SKM-1 (cell line): ENCODE results near the gene VOPP1.

ENCODE experiments used
- DNase-seq: peaks from one replicate; lab custom pipeline; 2025; ENCODE audit not compliant: unreplicated experiment; lab: John Stamatoyannopoulos, UW

Gene VOPP1

GRCh38 chr7:55534262-55534915 lies 37.9 kb downstream of the VOPP1 start:
- DNase-seq: peak; percentile 93

GRCh38 chr7:55533729-55534080 lies 38.6 kb downstream of the VOPP1 start:
- DNase-seq: no peak

GRCh38 chr7:55533050-55533728 lies 39.1 kb downstream of the VOPP1 start:
- peak; percentile 75 for DNase-seq

- DNase-seq: no peak
Observed at GRCh38 chr7:55532150-55532917, 40.0 kb downstream of the VOPP1 start.

- DNase-seq: no peak
Observed at GRCh38 chr7:55531536-55531935, 40.8 kb downstream of the VOPP1 start.

GRCh38 chr7:55527307-55527706 lies 45.0 kb downstream of the VOPP1 start:
- DNase-seq: no peak

- DNase-seq: no peak
Observed at GRCh38 chr7:55526770-55527169, 45.5 kb downstream of the VOPP1 start.

- DNase-seq: no peak
Observed at GRCh38 chr7:55526329-55526728, 46.0 kb downstream of the VOPP1 start.

- DNase-seq: no peak
Observed at GRCh38 chr7:55524558-55525310, 47.6 kb downstream of the VOPP1 start.

GRCh38 chr7:55523366-55523765 lies 48.9 kb downstream of the VOPP1 start:
- no peak for DNase-seq

GRCh38 chr7:55521917-55522902 lies 50.1 kb downstream of the VOPP1 start:
- no peak for DNase-seq

- no peak for DNase-seq
Observed at GRCh38 chr7:55521512-55521911, 50.8 kb downstream of the VOPP1 start.

GRCh38 chr7:55520426-55521140 lies 51.7 kb downstream of the VOPP1 start:
- DNase-seq: no peak

GRCh38 chr7:55518836-55519235 lies 53.5 kb downstream of the VOPP1 start:
- DNase-seq: no peak

- no peak for DNase-seq
Observed at GRCh38 chr7:55517936-55518689, 54.2 kb downstream of the VOPP1 start.

GRCh38 chr7:55517191-55517633 lies 55.1 kb downstream of the VOPP1 start:
- no peak for DNase-seq

- DNase-seq: no peak
Observed at GRCh38 chr7:55516409-55516808, 55.9 kb downstream of the VOPP1 start.

- DNase-seq: no peak
Observed at GRCh38 chr7:55515569-55516279, 56.6 kb downstream of the VOPP1 start.
